NOMO-1 (cell line): ENCODE results near the gene TIAM1.

Experiments
- DNase-seq, 2 experiments: peaks; one replicate each; lab custom pipeline; 2025; ENCODE audit not compliant: unreplicated experiment in 2 of 2; lab: John Stamatoyannopoulos, UW

TIAM1 gene

GRCh38 chr21:31354604-31355443 lies 10.8 kb upstream of the TIAM1 start:
- DNase-seq: no peak

- no peak for DNase-seq
These were observed 10.1 kb upstream of the TIAM1 start for GRCh38 chr21:31354122-31354521.

- DNase-seq: no peak
These were observed 8.8 kb upstream of the TIAM1 start for GRCh38 chr21:31352836-31353235.

DNA sequence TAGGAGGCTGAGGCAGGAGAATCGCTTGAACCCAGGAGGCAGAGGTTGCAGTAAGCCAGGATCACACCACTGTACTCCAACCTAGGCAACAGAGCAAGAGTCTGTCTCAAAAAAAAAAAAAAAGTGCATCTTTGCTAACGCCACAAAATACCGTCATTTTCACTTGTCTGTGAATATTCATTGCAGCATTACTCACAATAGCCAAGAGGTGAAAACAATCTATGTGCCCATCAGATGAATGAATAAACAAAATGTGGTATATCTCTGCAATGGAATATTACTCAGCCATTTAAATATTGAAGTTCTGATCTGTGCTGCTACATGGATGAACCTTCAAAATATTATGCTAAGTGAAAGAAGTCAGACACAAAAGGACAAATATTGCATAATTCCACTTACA lies 7.9 kb upstream of the TIAM1 start:
- DNase-seq: no peak

DNA sequence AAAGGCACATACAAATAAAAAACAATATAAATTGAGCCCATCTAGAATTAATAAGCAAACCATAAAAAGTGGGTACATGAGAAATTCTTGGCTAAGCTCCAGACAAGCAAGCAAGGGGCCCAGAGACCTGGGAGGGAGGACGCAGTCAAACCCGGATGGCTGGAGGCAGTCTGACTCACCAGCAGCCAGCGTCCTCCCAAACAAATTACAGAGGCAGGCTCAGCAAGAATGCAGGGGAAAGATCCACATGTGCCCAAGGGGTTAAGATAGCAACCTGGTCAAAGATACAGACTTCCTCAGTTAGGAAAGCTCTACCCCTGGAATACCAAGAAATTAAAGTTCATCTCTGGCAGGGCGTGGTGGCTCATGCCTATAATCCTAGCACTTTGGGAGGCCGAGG lies 7.4 kb upstream of the TIAM1 start:
- DNase-seq: no peak

GRCh38 chr21:31349208-31349607 lies 5.1 kb upstream of the TIAM1 start:
- no peak for DNase-seq

- no peak for DNase-seq
These were observed 4.1 kb upstream of the TIAM1 start for GRCh38 chr21:31348188-31348587.

DNA sequence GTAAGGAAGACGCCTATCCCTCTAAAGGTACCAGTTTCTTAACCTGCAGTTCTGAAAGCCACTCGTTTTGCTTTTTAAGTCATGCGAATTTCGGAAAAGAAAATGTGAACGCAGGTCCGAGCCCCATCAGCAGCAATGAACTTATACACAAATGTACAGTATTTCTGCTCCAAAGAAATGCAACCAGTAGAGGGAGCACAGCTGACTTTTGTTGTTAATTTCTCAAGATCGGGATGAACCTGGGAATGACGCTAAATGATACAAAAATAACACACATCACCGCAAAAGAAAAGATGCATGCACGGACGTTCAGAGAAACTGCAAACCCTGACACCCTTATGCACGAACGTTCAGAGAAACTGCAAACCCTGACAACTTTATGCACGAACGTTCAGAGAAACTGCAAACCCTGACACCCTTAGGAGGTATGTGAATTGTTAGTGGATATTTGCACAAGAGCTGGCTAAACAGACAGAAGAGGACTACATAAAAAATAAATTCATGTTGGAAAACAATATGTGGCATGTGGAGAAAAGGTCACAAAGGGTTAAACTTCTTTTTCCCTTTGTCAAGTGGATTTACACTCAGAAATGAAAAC lies 3.5 kb upstream of the TIAM1 start:
- no peak for DNase-seq

DNA sequence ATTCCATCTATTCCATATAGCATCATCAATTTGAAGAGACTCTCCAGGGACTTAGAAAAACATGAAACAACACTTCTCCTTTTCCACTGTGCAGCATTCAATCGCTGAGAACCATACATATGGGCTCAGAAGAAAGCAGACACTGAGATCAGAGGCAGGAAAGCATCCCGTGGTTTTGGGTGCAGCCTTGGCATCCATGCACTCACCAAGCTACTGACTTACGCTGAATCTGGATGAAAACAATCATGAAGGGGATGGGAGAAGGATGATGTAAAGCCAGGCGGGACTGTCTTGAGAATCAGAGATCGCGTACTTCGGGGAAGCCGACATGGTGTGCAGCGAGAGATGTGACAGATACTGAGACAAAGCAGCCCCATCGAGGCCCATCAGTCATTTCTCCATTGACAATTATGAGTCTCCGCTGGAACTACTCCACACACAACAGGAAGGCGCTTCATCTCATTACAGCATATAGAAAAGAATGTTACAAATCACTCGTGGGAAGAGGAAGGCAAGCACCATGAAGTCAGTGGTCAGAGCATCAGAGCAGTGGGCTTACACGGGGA lies 2.3 kb upstream of the TIAM1 start:
- no peak for DNase-seq

DNA sequence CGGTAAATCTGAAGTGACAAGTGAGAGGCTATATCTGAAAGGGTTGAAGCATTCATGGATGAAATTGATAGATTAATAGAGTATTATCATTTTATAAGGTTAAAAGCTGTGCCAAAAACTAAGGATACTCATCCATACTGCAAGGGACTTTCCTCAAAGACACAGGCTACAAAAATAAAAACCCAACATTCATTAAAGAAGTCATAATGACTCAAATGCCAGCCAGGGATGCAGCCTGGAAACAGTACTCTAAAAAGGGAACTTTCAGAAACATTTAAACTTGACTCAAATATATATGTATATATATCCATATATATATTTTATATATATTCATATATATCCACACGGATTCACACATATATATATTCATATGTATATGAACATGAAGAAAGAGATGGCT lies 1.1 kb upstream of the TIAM1 start:
- DNase-seq: no peak

GRCh38 chr21:31343030-31343510 lies 991 bp downstream of the TIAM1 start:
- DNase-seq: no peak

- peak; percentile 27 to 67 for DNase-seq
These were observed 1.7 kb downstream of the TIAM1 start for GRCh38 chr21:31342348-31342747.

- DNase-seq: peak in 1 of 2 experiments; percentile 42
These were observed 3.0 kb downstream of the TIAM1 start for GRCh38 chr21:31340942-31341487.

GRCh38 chr21:31340514-31340913 lies 3.5 kb downstream of the TIAM1 start:
- no peak for DNase-seq

DNA sequence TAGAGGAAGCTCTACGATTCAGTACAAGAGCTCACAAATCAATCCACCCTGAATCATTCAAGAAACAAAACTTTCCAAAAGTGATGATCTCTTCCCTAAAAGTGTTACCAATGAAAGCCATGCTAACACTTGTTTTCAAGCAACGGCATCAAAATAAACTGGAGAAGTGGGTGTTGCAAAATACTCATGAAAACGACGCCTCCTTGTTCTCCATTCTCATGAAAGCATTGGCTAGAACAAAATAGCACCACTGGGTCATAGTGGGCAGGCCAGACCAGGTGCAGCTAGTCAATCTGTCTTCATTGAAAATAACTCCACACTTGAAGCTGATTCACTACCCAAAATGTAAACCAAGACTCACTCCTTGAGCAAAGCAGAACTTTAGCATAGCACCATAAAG lies 4.3 kb downstream of the TIAM1 start:
- DNase-seq: peak; percentile 24 to 57

DNA sequence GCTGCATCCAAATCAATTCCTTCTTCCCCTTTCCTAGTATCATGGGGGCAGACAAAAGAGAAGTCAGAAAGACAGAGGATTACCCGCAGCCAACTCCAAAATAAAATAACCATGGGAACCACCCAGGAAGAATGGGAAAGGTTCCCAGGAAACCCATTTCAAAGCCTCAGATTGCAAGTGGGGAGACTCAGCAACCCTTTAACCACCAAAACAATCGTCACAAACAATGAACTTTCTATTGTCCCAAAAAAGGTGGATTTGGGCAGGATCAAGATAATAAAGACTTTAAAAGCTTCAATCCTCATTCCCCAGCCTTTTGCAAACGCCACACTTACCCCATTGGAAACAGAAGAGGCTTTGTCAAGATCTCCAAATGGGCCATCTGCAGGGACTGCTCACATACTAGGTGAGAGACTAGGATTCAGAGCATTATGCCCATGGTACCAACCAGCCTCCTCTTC lies 5.1 kb downstream of the TIAM1 start:
- no peak for DNase-seq

DNA sequence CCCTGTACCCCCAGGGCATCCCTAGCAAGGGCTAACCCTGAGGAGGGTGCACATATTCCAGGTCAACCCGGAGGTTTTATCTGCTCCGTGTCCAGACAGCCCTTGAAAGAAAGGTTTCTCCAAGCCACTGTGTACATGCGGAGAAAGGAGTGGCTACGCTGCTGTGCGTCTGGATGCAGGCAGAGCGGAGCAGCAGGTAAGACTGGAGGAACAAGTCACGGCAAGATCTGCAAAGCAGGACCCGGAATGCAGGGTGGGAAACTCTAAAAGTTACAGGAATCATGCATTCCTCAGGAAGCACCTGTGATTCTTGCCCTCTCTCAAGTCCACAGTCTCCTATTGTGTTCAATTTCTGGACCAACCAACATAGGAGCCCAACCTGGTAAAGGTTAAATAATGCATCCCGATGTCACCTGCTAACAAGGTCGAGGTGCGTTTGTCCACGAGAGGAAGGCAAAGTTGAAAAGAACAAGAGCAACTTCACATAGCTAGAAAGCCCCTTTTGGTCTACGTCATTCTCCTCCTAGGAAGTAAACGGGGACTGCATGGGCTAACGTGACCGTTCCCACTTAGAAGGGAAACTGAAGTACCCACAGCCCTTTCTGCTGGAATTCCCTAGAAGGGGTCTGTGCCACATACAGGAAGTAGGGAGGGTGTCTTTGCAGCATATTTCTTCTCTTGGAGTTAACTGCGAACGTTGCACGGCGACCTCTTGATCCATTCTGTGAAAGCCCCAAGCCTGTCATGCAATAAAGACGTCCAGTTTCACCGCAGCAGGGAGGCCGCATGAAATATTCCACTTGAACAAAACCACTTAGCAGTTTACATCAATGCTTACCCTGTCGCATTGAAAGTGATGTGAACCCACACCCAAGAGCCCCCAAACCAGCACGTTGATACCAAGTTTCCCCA lies 5.8 kb downstream of the TIAM1 start:
- DNase-seq: no peak

DNA sequence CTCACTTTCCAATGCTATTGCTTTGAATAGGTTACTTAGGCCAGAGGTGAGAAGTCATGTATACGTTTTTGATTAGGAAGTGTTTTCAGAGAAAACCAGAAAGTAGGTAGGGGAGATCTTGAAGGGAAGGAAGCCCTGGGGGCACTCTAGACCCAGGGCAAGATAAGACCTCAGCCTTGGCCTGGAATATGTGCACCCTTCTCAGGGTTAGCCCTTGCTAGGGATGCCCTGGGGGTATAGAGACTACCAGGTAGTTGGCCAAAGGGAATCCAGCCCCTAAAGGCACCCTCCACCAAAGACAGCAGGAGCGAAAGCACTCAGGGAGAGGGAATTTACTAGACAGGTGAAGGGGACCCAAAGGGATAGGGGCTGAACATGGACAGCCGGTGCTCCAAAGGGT lies 7.0 kb downstream of the TIAM1 start:
- no peak for DNase-seq

DNA sequence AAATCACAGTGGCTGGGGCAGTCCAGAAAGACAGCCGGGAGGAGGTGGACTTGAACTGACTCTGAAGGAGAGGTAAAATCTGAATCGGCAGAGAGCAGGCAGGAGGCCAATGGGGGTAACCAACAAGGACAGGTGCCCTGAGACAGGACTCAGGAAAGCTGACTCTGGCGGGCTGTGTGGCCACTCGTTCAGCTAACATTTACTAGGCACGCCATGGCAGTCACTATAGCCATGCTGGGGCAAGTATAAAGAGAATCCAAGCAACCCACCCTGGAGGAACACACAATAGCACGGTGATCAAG lies 7.4 kb downstream of the TIAM1 start:
- DNase-seq: no peak

DNA sequence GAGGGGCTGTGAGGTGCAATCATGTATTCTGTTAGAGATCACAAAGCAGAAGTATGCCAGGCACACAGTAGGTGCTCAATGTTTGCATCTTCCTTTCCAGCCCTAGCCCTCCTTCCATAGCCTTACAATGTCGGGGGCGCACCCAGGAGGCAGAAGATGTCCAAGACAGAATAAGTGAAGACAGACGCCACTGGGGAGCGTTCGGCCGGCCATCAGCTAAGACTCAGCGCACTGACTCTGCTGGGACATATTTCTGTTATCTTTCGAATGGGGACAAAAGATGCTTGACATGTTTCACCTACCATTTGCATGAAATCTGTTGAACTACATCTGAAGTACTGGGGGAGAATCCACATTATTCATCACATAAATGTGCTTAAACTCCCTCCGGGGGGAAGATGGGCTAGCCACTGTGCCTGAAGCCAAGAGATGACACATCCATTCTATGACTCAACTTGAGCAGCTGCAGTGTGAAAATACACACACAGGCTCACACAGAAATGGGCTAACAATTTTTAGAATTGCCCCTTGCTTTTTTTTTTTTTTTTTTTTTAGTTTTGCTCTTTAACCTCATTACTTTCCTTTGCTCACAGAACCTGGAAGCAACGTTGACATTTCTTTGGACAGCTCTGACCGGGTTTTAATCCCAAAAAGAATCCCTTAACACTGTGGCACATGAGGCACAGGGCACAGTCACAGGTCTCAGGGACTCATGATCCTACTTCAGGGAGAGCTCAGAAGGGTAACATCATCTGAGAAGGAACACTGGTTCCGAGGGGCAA lies 7.9 kb downstream of the TIAM1 start:
- DNase-seq: no peak
